Stimulated activated CD4-positive, alpha-beta T cell treated with anti-CD3 and anti-CD28 coated beads, Interleukin-4, amount 100 ng/mL, for 24 hours (primary cell): ENCODE results near the gene SNTN.

Experiments used
- DNase-seq: peaks from one replicate; pipeline ENCODE4 v3.0.0-alpha.2; 2020

The SNTN gene

GRCh38 chr3:63679186-63679585, 26.7 kb downstream of the SNTN start:
- DNase-seq = no peak

- no peak for DNase-seq
These were observed 31.6 kb downstream of the SNTN start for GRCh38 chr3:63684081-63684480.

- DNase-seq = no peak
These were observed 32.9 kb downstream of the SNTN start for GRCh38 chr3:63685340-63685739.

DNA sequence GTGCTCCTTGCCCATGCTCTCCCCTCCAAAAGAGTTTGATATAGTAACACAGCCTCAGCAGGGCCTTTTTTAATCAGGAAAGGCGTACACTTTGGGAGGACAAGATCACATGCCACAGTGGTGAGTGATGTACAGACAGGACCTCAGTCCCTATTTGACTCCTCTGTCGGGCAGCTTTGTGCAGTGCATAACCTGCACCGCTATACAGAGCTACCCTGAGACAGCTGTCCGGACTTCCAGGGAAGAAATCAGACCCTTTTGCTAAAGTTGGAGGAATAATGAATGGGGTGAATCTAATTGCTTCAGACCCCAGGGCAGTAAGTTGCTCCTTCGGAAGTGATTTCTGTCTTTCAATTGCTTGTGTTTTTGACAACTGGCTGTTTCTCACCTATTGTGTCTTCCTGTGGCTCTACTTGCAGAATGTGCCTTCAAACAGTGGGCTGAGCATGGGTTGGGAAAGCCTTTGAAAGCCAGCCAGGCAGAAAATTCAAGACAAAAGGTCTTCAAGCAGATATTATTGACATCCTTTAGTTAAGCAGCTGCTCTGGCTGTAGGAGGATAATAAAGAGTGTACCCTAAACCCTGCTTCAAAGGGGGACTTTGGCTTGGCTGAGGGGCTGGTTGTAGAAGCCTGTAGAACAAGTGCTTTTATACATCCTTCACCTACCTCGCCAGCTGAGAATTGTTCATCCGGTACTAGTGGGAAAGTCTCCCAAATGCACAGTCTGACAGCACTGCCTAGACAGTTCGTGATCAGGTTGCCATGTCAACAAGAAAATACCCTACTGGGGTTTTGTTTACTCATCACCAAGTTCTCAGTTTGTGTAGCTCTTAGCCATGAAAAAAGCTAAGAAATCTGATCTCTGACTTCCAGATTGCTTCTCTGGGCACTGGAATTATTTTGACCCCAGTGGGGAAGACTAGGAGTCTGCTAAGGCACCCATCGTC, 35.1 kb downstream of the SNTN start:
- DNase-seq = no peak

DNA sequence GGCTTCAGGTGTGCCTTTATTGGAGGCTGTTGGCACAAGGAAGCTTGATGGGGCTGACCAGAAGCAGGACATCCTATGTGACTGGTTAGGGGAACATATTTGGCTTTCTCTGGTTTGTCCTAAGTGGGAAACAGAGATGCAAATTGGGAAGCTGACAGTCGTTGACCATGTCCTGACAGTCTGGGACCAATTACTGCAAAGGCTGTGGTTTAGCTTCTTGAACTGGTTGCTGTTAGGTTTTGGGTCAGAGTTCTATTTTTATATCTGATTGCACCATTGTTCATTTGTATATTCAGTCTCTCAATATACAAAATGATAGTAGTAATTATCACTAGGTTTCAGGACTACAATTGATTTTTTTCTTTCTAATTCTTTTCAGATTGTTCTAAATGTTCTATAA, 36.8 kb downstream of the SNTN start:
- DNase-seq = no peak

DNA sequence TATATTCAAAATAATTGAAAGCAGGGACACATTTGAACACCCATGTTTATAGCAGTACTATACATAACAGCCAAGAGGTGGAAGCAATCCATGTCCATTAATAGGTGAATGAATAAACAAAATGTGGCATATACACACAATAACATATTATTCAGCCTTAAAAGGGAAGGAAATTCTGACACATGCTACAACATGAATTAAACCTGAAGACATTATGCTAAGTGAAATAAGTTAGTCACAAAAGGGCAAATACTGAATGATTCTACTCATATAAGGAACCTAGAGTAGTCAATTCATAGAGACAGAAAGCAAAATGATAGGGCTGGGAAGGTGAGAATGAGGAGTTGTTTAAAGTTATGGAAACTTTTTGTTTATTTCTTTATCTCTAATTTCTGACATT, 40.9 kb downstream of the SNTN start:
- no peak for DNase-seq

DNA sequence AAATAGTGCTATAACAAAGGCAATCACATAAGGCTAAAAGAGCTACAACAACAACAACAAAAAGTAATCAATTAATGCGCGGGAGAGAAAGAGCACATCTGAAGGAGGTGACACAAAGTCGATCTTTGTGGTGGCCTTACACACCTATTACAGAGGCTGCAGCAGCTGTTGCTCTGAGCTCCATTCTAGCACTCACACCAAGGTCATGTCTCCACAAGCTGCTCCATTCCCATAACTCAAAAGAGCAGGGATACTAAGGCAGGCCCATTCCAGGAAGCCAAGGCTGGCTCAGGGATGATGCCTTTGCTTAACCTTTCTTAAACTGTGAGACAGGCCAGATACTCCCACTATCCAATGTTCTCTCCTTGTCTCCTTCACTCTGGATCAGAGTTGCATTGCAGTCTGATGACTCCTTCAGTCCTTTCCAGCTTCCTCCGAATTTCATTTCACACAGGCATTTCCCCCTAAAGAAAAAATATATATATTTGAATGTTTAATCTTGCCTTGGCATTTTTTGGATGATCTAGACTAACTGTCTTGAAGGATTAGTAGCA, 52.7 kb downstream of the SNTN start:
- no peak for DNase-seq

DNA sequence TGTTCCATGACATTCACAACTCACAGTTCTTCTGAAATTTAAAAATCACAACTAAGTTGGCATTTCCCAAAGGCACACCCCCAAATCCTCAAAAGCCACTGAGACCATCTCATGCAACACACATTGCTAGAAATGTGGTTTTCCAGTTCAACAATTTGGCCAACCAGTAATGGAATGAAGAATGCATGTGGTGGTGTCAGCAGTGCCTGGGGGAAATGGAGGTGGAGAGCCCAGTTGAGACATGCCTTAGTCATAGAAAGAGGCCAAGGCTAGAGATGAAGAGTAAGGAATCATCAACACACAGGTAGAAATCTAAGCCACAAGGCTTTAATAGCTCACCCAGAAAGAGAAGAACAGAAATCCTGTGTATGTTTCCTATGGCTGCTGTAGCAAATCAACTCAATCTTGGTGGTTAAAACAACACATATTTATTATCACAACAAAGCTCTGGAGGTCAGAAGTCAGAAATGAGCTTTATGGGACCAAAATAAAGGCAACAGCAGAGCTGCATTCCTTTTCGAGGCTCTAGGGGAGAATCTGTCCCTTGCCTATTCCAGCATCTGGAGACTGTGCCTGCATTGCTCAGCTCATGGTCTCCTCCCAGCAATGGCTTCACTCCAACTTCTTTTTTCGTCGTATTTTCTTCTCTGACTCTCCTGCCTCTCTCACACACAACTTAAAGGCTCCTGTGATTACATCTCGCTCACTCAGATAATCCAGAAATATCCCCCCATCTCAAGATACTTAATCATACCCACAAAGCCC, 54.0 kb downstream of the SNTN start:
- no peak for DNase-seq

- DNase-seq = no peak
These were observed 55.3 kb downstream of the SNTN start for GRCh38 chr3:63707731-63708130.

DNA sequence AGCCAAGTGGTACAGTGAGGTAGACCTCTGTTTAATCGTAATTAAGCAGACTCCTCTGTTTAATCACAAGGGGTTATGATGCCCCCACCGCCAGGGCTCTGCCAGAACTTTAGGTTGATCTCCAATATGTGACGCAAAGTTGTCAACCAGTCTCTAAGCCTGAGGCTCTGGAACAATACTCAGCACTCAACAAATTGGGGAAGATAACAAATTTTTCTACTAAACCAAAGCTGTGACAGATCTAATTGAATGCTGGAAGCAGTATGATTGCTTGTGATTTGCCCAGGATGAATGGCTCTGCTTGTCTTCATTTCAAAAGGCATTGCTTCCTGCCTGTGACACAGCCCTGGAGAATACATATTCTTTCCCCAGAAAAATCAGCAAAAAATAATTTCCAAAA, 57.1 kb downstream of the SNTN start:
- DNase-seq = no peak
